GM19023 (cell line): ENCODE results near the gene RAG1.
"Not testable (repeated sequence)": the region's sequence is repeated elsewhere in the genome, so short reads cannot be mapped to it uniquely, and the experiment has no call there.

Source experiments
- ATAC-seq: cut with Tn5 transposase; IDR thresholded peaks from one replicate; pipeline ENCODE4 v1.9.1; 2021; ENCODE audit warnings: mild to moderate bottlenecking, moderate library complexity; ENCODE audit not compliant: unreplicated experiment

The RAG1 gene

GRCh38 chr11:36567694-36568093 lies at the start of gene RAG1:
Gene RAG1, plus strand, starts transcription at chr11:36568007. Its CDS starts 5,298 bp downstream, at chr11:36573305.
- ATAC-seq, result no peak

GRCh38 chr11:36530840-36531239 lies 37.0 kb upstream of the RAG1 start:
- no peak for ATAC-seq

- no peak for ATAC-seq
These were observed 34.7 kb upstream of the RAG1 start for GRCh38 chr11:36532941-36533601.

- no peak for ATAC-seq
These were observed 33.4 kb upstream of the RAG1 start for GRCh38 chr11:36534276-36534840.

GRCh38 chr11:36540998-36541397 lies 26.8 kb upstream of the RAG1 start:
- peak; percentile 99 for ATAC-seq

- ATAC-seq, result no peak
These were observed 17.3 kb upstream of the RAG1 start for GRCh38 chr11:36550385-36551115.

- ATAC-seq, result not testable (repeated sequence)
These were observed 10.4 kb upstream of the RAG1 start for GRCh38 chr11:36557390-36557789.

GRCh38 chr11:36557991-36558390 lies 9.8 kb upstream of the RAG1 start:
- no peak for ATAC-seq

- ATAC-seq, result peak; percentile 86
These were observed 9.0 kb upstream of the RAG1 start for GRCh38 chr11:36558571-36559413.

- peak; percentile 57 for ATAC-seq
These were observed 3.3 kb upstream of the RAG1 start for GRCh38 chr11:36564376-36565030.

GRCh38 chr11:36565031-36565610 lies 2.7 kb upstream of the RAG1 start:
- no peak for ATAC-seq

- no peak for ATAC-seq
These were observed 1.3 kb upstream of the RAG1 start for GRCh38 chr11:36566407-36567053.

GRCh38 chr11:36569095-36569494 lies 1.3 kb downstream of the RAG1 start:
- no peak for ATAC-seq

- no peak for ATAC-seq
These were observed 6.7 kb downstream of the RAG1 start for GRCh38 chr11:36574486-36574885.

GRCh38 chr11:36577373-36577772 lies 9.6 kb downstream of the RAG1 start:
- no peak for ATAC-seq

GRCh38 chr11:36577859-36578258 lies 10.1 kb downstream of the RAG1 start:
- ATAC-seq, result no peak

GRCh38 chr11:36578458-36578857 lies 10.7 kb downstream of the RAG1 start:
- ATAC-seq, result no peak

GRCh38 chr11:36581536-36581935 lies 13.7 kb downstream of the RAG1 start:
- ATAC-seq, result no peak

- ATAC-seq, result no peak
These were observed 15.9 kb downstream of the RAG1 start for GRCh38 chr11:36583667-36584066.

- ATAC-seq, result no peak
These were observed 18.7 kb downstream of the RAG1 start for GRCh38 chr11:36586543-36586942.
